Measurements from ENCODE around the gene TSEN15. TPM values are rescaled to one million over a fixed set of nuclear protein-coding genes. Genes with fewer than 3 reads are reported as not detected.
"Not testable (repeated sequence)": the region's sequence is repeated elsewhere in the genome, so short reads cannot be mapped to it uniquely, and the experiment has no call there.

TSEN15 gene
- total RNA-seq, 2 donors from 2014 or later: 13.3 to 18.5 TPM

GRCh38 chr1:184044603-184045376 is 6.7 kb upstream of the TSEN15 start:
- H3K4me3 ChIP-seq: no peak overlapping the region
- H3K27me3 ChIP-seq: no peaks in the 10 kb centered on the region
- DNase-seq: no peak
- no peaks in the 10 kb centered on the region for H3K4me1 ChIP-seq
- no peaks in the 10 kb centered on the region for H3K9me3 ChIP-seq
- H3K27ac ChIP-seq: no peak overlapping the region
- TF ChIP-seq, protein P1, sequence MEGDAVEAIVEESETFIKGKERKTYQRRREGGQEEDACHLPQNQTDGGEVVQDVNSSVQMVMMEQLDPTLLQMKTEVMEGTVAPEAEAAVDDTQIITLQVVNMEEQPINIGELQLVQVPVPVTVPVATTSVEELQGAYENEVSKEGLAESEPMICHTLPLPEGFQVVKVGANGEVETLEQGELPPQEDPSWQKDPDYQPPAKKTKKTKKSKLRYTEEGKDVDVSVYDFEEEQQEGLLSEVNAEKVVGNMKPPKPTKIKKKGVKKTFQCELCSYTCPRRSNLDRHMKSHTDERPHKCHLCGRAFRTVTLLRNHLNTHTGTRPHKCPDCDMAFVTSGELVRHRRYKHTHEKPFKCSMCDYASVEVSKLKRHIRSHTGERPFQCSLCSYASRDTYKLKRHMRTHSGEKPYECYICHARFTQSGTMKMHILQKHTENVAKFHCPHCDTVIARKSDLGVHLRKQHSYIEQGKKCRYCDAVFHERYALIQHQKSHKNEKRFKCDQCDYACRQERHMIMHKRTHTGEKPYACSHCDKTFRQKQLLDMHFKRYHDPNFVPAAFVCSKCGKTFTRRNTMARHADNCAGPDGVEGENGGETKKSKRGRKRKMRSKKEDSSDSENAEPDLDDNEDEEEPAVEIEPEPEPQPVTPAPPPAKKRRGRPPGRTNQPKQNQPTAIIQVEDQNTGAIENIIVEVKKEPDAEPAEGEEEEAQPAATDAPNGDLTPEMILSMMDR (IDR thresholded peaks at IDR 0.05): no peak
- no peak overlapping the region for H3K9ac ChIP-seq (ENCODE audit: low read depth in 2 of 2, low read length in 2 of 2)
- no peaks in the 10 kb centered on the region for H3K36me3 ChIP-seq
- intact Hi-C loops (cut with DNase I): no loop called here

DNA sequence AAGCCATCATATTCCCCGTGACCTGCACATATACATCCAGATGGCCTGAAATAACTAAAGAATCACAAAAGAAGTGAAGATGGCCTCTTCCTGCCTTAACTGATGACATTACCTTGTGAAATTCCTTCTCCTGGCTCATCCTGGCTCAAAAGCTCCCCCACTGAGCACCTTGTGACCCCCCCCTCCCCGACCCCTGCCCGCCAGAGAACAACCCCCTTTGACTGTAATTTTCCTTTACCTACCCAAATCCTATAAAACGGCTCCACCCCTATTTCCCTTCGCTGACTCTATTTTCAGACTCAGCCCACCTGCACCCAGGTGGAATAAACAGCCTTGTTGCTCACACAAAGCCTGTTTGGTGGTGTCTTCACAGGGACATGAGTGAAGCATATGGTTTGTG is 4.0 kb upstream of the TSEN15 start:
- H3K4me1 ChIP-seq; H3K9ac ChIP-seq (ENCODE audit: low read depth in 2 of 2, low read length in 2 of 2); H3K9me3 ChIP-seq; H3K27me3 ChIP-seq; H3K4me3 ChIP-seq; DNase-seq; H3K36me3 ChIP-seq; intact Hi-C loops (cut with DNase I); H3K27ac ChIP-seq: not testable (repeated sequence)

- TF ChIP-seq, protein P1 (IDR thresholded peaks at IDR 0.05): no peak
- Histone ChIP-seq H3K27ac (no peak overlapping the region), H3K36me3 (no peaks in the 10 kb centered on the region), H3K4me3 (no peak overlapping the region), H3K4me1 (no peaks in the 10 kb centered on the region), H3K27me3 (no peaks in the 10 kb centered on the region), H3K9ac (ENCODE audit: low read depth in 2 of 2, low read length in 2 of 2) (no peak overlapping the region), H3K9me3 (no peaks in the 10 kb centered on the region)
- intact Hi-C loops (cut with DNase I): no loop called here
- DNase-seq: no peak
Observed at GRCh38 chr1:184048561-184049240, 2.8 kb upstream of the TSEN15 start.

- no peaks in the 10 kb centered on the region for H3K4me1 ChIP-seq
- intact Hi-C loops (cut with DNase I): no loop called here
- no peaks in the 10 kb centered on the region for H3K9me3 ChIP-seq
- H3K4me3 ChIP-seq: no peak overlapping the region
- H3K27me3 ChIP-seq: no peaks in the 10 kb centered on the region
- H3K27ac ChIP-seq: no peak overlapping the region
- no peak for DNase-seq
- no peaks in the 10 kb centered on the region for H3K36me3 ChIP-seq
- no peak overlapping the region for H3K9ac ChIP-seq (ENCODE audit: low read depth in 2 of 2, low read length in 2 of 2)
- TF ChIP-seq, protein P1 (IDR thresholded peaks at IDR 0.05): no peak
Observed at GRCh38 chr1:184049291-184049690, 2.2 kb upstream of the TSEN15 start.

DNA sequence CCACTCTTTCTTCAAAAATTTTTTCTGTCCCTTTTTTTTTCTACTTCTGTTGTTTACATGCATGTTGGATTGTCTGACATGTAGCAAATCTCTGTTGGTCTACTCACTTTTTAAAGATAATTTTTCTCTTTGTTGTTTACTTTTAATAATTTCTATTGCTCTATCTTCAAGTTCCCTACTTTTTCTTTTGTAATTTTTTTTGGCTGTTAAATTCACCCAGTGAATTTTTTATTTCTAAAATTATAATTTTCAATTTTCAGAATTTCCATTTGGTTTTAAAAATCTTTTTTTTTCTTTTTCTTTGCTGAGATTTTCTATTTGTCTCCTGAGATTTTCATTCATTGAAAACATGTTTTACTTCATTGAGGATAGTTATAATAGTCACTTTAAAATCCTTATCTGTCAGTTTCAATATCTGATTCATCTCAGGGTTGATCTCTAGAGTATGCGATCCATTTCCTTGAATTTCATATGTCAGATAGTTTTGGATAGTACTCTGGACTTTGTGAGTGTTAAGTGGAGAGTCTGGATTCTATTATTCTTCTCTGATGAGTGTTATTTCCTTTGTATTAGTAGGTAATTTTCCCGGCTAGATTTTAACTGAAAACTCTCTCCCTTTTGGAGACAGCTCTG is 1.6 kb upstream of the TSEN15 start:
- intact Hi-C loops (cut with DNase I): no loop called here
- no peak overlapping the region for H3K27ac ChIP-seq
- DNase-seq: no peak
- no peaks in the 10 kb centered on the region for H3K4me1 ChIP-seq
- H3K27me3 ChIP-seq: no peaks in the 10 kb centered on the region
- no peaks in the 10 kb centered on the region for H3K36me3 ChIP-seq
- no peak overlapping the region for H3K4me3 ChIP-seq
- no peak overlapping the region for H3K9ac ChIP-seq (ENCODE audit: low read depth in 2 of 2, low read length in 2 of 2)
- no peaks in the 10 kb centered on the region for H3K9me3 ChIP-seq
- TF ChIP-seq, protein P1 (IDR thresholded peaks at IDR 0.05): no peak
